Midbrain (tissue), 1 donor: ENCODE results near the gene FHIT.

Experiments used
- DNase-seq: peaks from one replicate; lab custom pipeline; 2025; lab: John Stamatoyannopoulos, UW

FHIT gene

GRCh38 chr3:60167186-60167585 lies 1084.1 kb downstream of the FHIT start:
- DNase-seq, result no peak

GRCh38 chr3:60160822-60161748 lies 1090.2 kb downstream of the FHIT start:
- DNase-seq, result no peak

GRCh38 chr3:60160111-60160821 lies 1091.0 kb downstream of the FHIT start:
- DNase-seq, result no peak

- no peak for DNase-seq
Observed at GRCh38 chr3:60158035-60158434, 1093.2 kb downstream of the FHIT start.

GRCh38 chr3:60154011-60154410 lies 1097.2 kb downstream of the FHIT start:
- DNase-seq, result no peak

GRCh38 chr3:60153221-60153999 lies 1097.8 kb downstream of the FHIT start:
- DNase-seq, result no peak

- no peak for DNase-seq
Observed at GRCh38 chr3:60149501-60149900, 1101.8 kb downstream of the FHIT start.

GRCh38 chr3:60147249-60147950 lies 1103.9 kb downstream of the FHIT start:
- DNase-seq, result no peak

GRCh38 chr3:60146121-60146520 lies 1105.1 kb downstream of the FHIT start:
- peak; percentile 27 for DNase-seq

GRCh38 chr3:60144071-60144470 lies 1107.2 kb downstream of the FHIT start:
- DNase-seq, result no peak

- DNase-seq, result no peak
Observed at GRCh38 chr3:60142009-60142408, 1109.2 kb downstream of the FHIT start.

GRCh38 chr3:60140160-60140559 lies 1111.1 kb downstream of the FHIT start:
- no peak for DNase-seq

GRCh38 chr3:60136601-60137000 lies 1114.7 kb downstream of the FHIT start:
- DNase-seq, result no peak

- no peak for DNase-seq
Observed at GRCh38 chr3:60135474-60135873, 1115.8 kb downstream of the FHIT start.

GRCh38 chr3:60133269-60134162 lies 1117.7 kb downstream of the FHIT start:
- DNase-seq, result no peak

GRCh38 chr3:60131618-60132017 lies 1119.6 kb downstream of the FHIT start:
- no peak for DNase-seq

GRCh38 chr3:60126511-60127304 lies 1124.5 kb downstream of the FHIT start:
- DNase-seq, result no peak

- DNase-seq, result peak; percentile 66
Observed at GRCh38 chr3:60125686-60126085, 1125.6 kb downstream of the FHIT start.

- DNase-seq, result no peak
Observed at GRCh38 chr3:60120245-60120644, 1131.0 kb downstream of the FHIT start.

- DNase-seq, result peak; percentile 15
Observed at GRCh38 chr3:60114191-60114590, 1137.1 kb downstream of the FHIT start.
